Panc1 (cell line): ENCODE measurements around the gene ANAPC16. TPM values are rescaled to one million over a fixed set of nuclear protein-coding genes. Genes with fewer than 3 reads are reported as not detected.

Source experiments
- ATAC-seq: fragments of 200-7000 bp; cut with Tn5 transposase; 2 replicates; pipeline ENCODE4 v1.9.1; 2020; ENCODE audit warnings: mild to moderate bottlenecking, moderate library complexity
- BruUV-seq: library from RNA; stranded (reverse); fragments of 400-500 nt; replicated peaks from 2 replicates; lab custom pipeline; 2021; lab: Mats Ljungman, UMichigan
- CTCF ChIA-PET: fragments of 300-600 bp; sonication (Branson Sonifier 250); formaldehyde crosslinking; loops from one replicate; lab custom pipeline; 2022; ENCODE audit warnings: antibody characterized with exemption; lab: Charles Lee
- POLR2A ChIA-PET: fragments of 300-600 bp; sonication (Branson Sonifier 250); formaldehyde crosslinking; loops from one replicate; lab custom pipeline; 2022; ENCODE audit warnings: antibody characterized with exemption; lab: Charles Lee
- DNase-seq: peaks from one replicate; pipeline ENCODE4 v3.0.0-alpha.2; 2010; ENCODE audit warnings: low read depth, low spot score
- H3K27ac ChIP-seq: 2 replicates; pipeline ENCODE4 v1.5.1; 2011; ENCODE audit warnings: mild to moderate bottlenecking, low read length, inconsistent platforms
- H3K27me3 ChIP-seq: fragments of 200-500 bp; sonication (Bioruptor generic); 2 replicates; pipeline ENCODE4 v1.6.0; 2014; ENCODE audit warnings: low read length, inconsistent platforms; ENCODE audit not compliant: control insufficient read depth, insufficient read depth
- H3K36me3 ChIP-seq: fragments of 200-500 bp; sonication (Bioruptor generic); 2 replicates; pipeline ENCODE4 v1.5.1; 2014; ENCODE audit warnings: inconsistent platforms, mild to moderate bottlenecking, low read length, moderate library complexity; ENCODE audit not compliant: control insufficient read depth, insufficient read depth
- H3K4me1 ChIP-seq: 2 replicates; pipeline ENCODE4 v1.5.1; 2011; ENCODE audit warnings: inconsistent platforms, mild to moderate bottlenecking, low read length, moderate library complexity; ENCODE audit not compliant: control insufficient read depth, insufficient read depth
- H3K4me3 ChIP-seq, 2 experiments: 2 replicates each; pipeline ENCODE4 v1.5.1; 2011 to 2012; ENCODE audit warnings: low read depth in 2 of 2, low read length in 2 of 2, mild to moderate bottlenecking in 2 of 2, inconsistent platforms in 1 of 2, moderate library complexity in 1 of 2
- H3K9me3 ChIP-seq: fragments of 200-500 bp; sonication (Bioruptor generic); 2 replicates; pipeline ENCODE4 v1.5.1; 2014; ENCODE audit warnings: low read depth, mild to moderate bottlenecking, inconsistent platforms, low read length, moderate library complexity; ENCODE audit not compliant: control insufficient read depth, insufficient read depth
- CTCF ChIP-seq: fragments of 450-650 bp; IDR thresholded peaks from 2 replicates; pipeline ENCODE4 v1.5.1; 2017; ENCODE audit warnings: mild to moderate bottlenecking
- POLR2AphosphoS5 ChIP-seq: IDR thresholded peaks from 2 replicates; pipeline ENCODE4 v1.6.1; 2012; ENCODE audit warnings: mild to moderate bottlenecking, low read depth, low read length, moderate library complexity
- REST ChIP-seq, 2 experiments: IDR thresholded peaks; 2 replicates each; pipeline ENCODE4 v1.6.1; 2011 to 2012; ENCODE audit warnings: low read depth in 2 of 2, control low read depth in 1 of 2, low read length in 1 of 2, mild to moderate bottlenecking in 1 of 2, moderate library complexity in 1 of 2; ENCODE audit not compliant: insufficient read depth in 1 of 2
- SIN3A ChIP-seq: IDR thresholded peaks from 2 replicates; pipeline ENCODE4 v1.6.1; 2012; ENCODE audit warnings: low read depth, mild to moderate bottlenecking, low read length, moderate library complexity, borderline replicate concordance; ENCODE audit not compliant: insufficient read depth
- TCF7L2 ChIP-seq: IDR thresholded peaks from 2 replicates; pipeline ENCODE4 v1.6.1; 2011; ENCODE audit warnings: mild to moderate bottlenecking, low read depth, low read length, inconsistent platforms
- in situ Hi-C: cut with HindIII; loops from 2 replicates; pipeline ENCODE4 v1.10.0; 2016; ENCODE audit warnings: low sequenced_read_pairs, low pct_unique_long_range_greater_than_20kb
- intact Hi-C: fragments of 100-400 bp; cut with micrococcal nuclease; formaldehyde crosslinking; loops from one replicate; pipeline ENCODE4 v1.10.0; 2022; ENCODE audit not compliant: unreplicated experiment
- total RNA-seq: library from RNA; stranded (reverse); gene quantifications from one replicate; pipeline ENCODE4 v1.2.1, GENCODE V29; 2021; ENCODE audit not compliant: unreplicated experiment

ANAPC16 gene
- total RNA-seq, 1 experiment from 2014 or later, result 110 TPM

- H3K4me1 ChIP-seq, result peaks cover 7% of the 10 kb centered on the region; the same call in 1 of the 2 replicates
- no peaks in the 10 kb centered on the region for H3K9me3 ChIP-seq
- in situ Hi-C loops, result no loop called here
- intact Hi-C loops, result no loop called here
- no peaks in the 10 kb centered on the region for H3K27me3 ChIP-seq
- H3K4me3 ChIP-seq, result no peak overlapping the region
- H3K36me3 ChIP-seq, result peaks cover 17% of the 10 kb centered on the region; the same call in 1 of the 2 replicates
- CTCF ChIA-PET, result interaction anchor here (0.7 kb wide), 1 partner anchor 104 kb away, joined by 3 read pairs; no protein-coding TSS in a partner anchor
- POLR2A ChIA-PET, result interaction anchor here (0.7 kb wide), 2 partner anchors 18 to 307 kb away, joined by 3 to 4 read pairs; partner anchors contain the start of gene ANAPC16
- DNase-seq (no peak), ATAC-seq (no peak)
- TF ChIP-seq POLR2AphosphoS5, result no peak
- TF ChIP-seq REST (IDR thresholded peaks at IDR 0.05; ENCODE audit: insufficient read depth in 1 of 2, low read depth in 2 of 2, low read length in 1 of 2), result no peak
- TF ChIP-seq SIN3A, result no peak
- no peak for TF ChIP-seq TCF7L2
- no peak for TF ChIP-seq CTCF
- no peak overlapping the region for H3K27ac ChIP-seq
- no TSS peak for BruUV-seq
Observed at GRCh38 chr10:72233621-72234020, 17.8 kb downstream of the ANAPC16 start.

GRCh38 chr10:72234560-72235095 lies 18.8 kb downstream of the ANAPC16 start:
- no peak overlapping the region for H3K27ac ChIP-seq
- no TSS peak for BruUV-seq
- ChIA-PET POLR2A (no interaction called here), CTCF (no interaction called here)
- no peaks in the 10 kb centered on the region for H3K9me3 ChIP-seq
- intact Hi-C loops (no loop called here), in situ Hi-C loops (no loop called here)
- no peak for TF ChIP-seq SIN3A
- TF ChIP-seq REST (IDR thresholded peaks at IDR 0.05; ENCODE audit: insufficient read depth in 1 of 2, low read depth in 2 of 2, low read length in 1 of 2), result no peak
- TF ChIP-seq TCF7L2, result no peak
- no peak for TF ChIP-seq POLR2AphosphoS5
- TF ChIP-seq CTCF, result no peak
- peaks cover 17% of the 10 kb centered on the region; the same call in 1 of the 2 replicates for H3K36me3 ChIP-seq
- 0 out of 2 replicates have a peak, but pooled peaks cover under 1% of the 10 kb centered on the region for H3K4me1 ChIP-seq
- H3K4me3 ChIP-seq, result no peak overlapping the region
- ATAC-seq, result no peak
- H3K27me3 ChIP-seq, result no peaks in the 10 kb centered on the region
- DNase-seq, result no peak
